Measurements from ENCODE around the gene LIPT1. TPM values are rescaled to one million over a fixed set of nuclear protein-coding genes. Genes with fewer than 3 reads are reported as not detected.

The LIPT1 gene
- total RNA-seq, 1 donor from 2014 or later, result 3.4 TPM

- H3K79me2 ChIP-seq (ENCODE audit: insufficient read depth, low read length), result no peaks in the 10 kb centered on the region
- H3K36me3 ChIP-seq (ENCODE audit: insufficient read depth, low read length), result no peaks in the 10 kb centered on the region
- Mint-ChIP-seq H3K4me1 (ENCODE audit: low read depth, unreplicated experiment) (peaks cover 3% of the 10 kb centered on the region), H3K36me3 (ENCODE audit: low read depth, unreplicated experiment) (peaks cover 2% of the 10 kb centered on the region), H3K27me3 (ENCODE audit: low read depth, unreplicated experiment) (no peaks in the 10 kb centered on the region), H3K4me3 (ENCODE audit: unreplicated experiment) (peak overlapping the region; percentile 92), H3K27ac (ENCODE audit: unreplicated experiment) (peak overlapping the region; percentile 29), H3K9me3 (ENCODE audit: unreplicated experiment) (peaks cover 4% of the 10 kb centered on the region)
- no peaks in the 10 kb centered on the region for H3K9me3 ChIP-seq (ENCODE audit: insufficient read depth, low read depth, low read length)
- peak overlapping the region; percentile 89 for H3K4me2 ChIP-seq (ENCODE audit: low read length)
- H3K4me1 ChIP-seq (ENCODE audit: insufficient read depth, low read length), result peaks cover 10% of the 10 kb centered on the region
- TF ChIP-seq EZH2 (IDR thresholded peaks at IDR 0.05; ENCODE audit: insufficient read depth, low read length) (no peak), CTCF (IDR thresholded peaks at IDR 0.05; ENCODE audit: insufficient read depth, low read depth, low read length) (no peak)
- DNase-seq (ENCODE audit: low read depth) (no peak), FAIRE-seq (no peak)
- H3K9ac ChIP-seq (ENCODE audit: low read length), result peak overlapping the region; percentile 79
- H3K4me3 ChIP-seq (ENCODE audit: insufficient read depth, low read depth, low read length), result peak overlapping the region; percentile 88
- H2AFZ ChIP-seq (ENCODE audit: low read depth, low read length), result peak overlapping the region; percentile 100
- peaks cover 5% of the 10 kb centered on the region for H3K27me3 ChIP-seq (ENCODE audit: insufficient read depth, low read length)
- no peak overlapping the region for H3K27ac ChIP-seq (ENCODE audit: low read depth, low read length)
- H4K20me1 ChIP-seq (ENCODE audit: insufficient read depth, low read length), result no peaks in the 10 kb centered on the region
Measured at GRCh38 chr2:99140056-99140859, 14.5 kb upstream of the LIPT1 start.

GRCh38 chr2:99140860-99141109 is 14.0 kb upstream of the LIPT1 start:
- peak overlapping the region; percentile 5 for H3K27ac ChIP-seq (ENCODE audit: low read depth, low read length)
- H3K79me2 ChIP-seq (ENCODE audit: insufficient read depth, low read length), result no peaks in the 10 kb centered on the region
- peak overlapping the region; percentile 79 for H3K9ac ChIP-seq (ENCODE audit: low read length)
- H3K27me3 ChIP-seq (ENCODE audit: insufficient read depth, low read length), result peaks cover 5% of the 10 kb centered on the region
- no peaks in the 10 kb centered on the region for H3K9me3 ChIP-seq (ENCODE audit: insufficient read depth, low read depth, low read length)
- Mint-ChIP-seq H3K4me3 (ENCODE audit: unreplicated experiment) (peak overlapping the region; percentile 92), H3K27ac (ENCODE audit: unreplicated experiment) (peak overlapping the region; percentile 29), H3K27me3 (ENCODE audit: low read depth, unreplicated experiment) (no peaks in the 10 kb centered on the region), H3K4me1 (ENCODE audit: low read depth, unreplicated experiment) (peaks cover 3% of the 10 kb centered on the region), H3K9me3 (ENCODE audit: unreplicated experiment) (peaks cover 2% of the 10 kb centered on the region), H3K36me3 (ENCODE audit: low read depth, unreplicated experiment) (peaks cover 2% of the 10 kb centered on the region)
- DNase-seq (ENCODE audit: low read depth) (peak; percentile 12), FAIRE-seq (no peak)
- peak overlapping the region; percentile 100 for H2AFZ ChIP-seq (ENCODE audit: low read depth, low read length)
- H3K36me3 ChIP-seq (ENCODE audit: insufficient read depth, low read length), result no peaks in the 10 kb centered on the region
- H3K4me3 ChIP-seq (ENCODE audit: insufficient read depth, low read depth, low read length), result peak overlapping the region; percentile 88
- peaks cover 10% of the 10 kb centered on the region for H3K4me1 ChIP-seq (ENCODE audit: insufficient read depth, low read length)
- TF ChIP-seq CTCF (IDR thresholded peaks at IDR 0.05; ENCODE audit: insufficient read depth, low read depth, low read length) (no peak), EZH2 (IDR thresholded peaks at IDR 0.05; ENCODE audit: insufficient read depth, low read length) (no peak)
- peak overlapping the region; percentile 89 for H3K4me2 ChIP-seq (ENCODE audit: low read length)
- H4K20me1 ChIP-seq (ENCODE audit: insufficient read depth, low read length), result no peaks in the 10 kb centered on the region

Data from astrocyte (in vitro differentiated cells and primary cell).